Measurements from ENCODE around the gene KCNE2.
"Not testable (repeated sequence)": the region's sequence is repeated elsewhere in the genome, so short reads cannot be mapped to it uniquely, and the experiment has no call there.

KCNE2 gene

DNA sequence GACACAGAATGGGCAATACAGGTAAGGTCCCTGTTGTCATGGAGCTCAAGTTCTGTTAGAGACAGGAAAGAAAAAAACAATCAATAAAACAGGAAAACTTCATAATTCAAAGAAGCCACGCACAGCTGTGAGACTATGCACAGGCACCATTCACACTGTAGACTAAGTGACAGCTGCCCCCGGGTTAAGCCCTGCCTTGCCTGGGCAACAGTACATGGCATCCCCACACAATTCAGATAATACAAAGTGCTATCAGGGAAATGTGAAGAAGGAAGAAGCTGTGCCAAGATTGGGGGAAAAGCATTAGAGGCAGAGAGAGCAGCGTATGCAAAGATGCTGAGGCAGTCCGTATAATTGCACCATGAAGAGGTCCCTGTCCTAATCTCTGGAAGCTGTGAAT, 9.0 kb upstream of the KCNE2 start:
- no peak for DNase-seq

DNA sequence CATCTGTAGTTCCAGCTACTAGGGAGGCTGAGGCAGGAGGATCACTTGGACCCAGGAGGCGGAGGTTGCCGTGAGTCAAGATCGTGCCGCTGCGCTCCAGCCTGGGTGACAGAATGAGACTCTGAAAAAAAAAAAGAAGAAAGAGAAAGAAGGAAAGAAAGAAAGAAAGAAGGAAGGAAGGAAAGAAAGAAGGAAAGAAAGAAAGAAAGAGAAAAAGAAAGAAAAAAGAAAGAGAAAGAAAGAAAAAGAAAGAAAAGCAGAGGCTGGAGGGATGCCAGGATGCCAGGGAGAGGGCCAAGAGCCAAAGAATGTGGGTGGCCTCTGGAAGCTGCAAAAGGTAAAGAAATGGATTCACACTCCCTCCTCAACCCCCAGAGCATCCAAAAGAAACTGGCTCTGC, 8.2 kb upstream of the KCNE2 start:
- DNase-seq, result no peak

DNA sequence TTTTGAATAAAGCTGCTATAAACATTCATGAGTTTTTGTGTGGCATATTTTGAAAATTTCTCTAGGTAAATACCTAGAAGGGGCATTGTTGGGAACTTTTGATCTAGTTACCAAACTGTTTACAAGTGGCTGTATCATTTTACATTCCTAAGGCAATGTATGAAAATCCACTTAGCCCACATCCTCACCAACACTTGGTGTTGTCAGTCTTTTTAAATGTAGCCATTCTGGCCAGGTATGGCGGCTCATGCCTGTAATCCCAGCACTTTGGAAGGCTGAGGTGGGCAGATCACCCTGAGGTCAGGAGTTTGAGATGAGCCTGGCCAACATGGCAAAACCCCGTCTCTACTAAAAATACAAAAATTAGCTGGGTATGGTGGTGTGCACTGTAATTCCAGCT, 5.9 kb upstream of the KCNE2 start:
- DNase-seq, result no peak

DNA sequence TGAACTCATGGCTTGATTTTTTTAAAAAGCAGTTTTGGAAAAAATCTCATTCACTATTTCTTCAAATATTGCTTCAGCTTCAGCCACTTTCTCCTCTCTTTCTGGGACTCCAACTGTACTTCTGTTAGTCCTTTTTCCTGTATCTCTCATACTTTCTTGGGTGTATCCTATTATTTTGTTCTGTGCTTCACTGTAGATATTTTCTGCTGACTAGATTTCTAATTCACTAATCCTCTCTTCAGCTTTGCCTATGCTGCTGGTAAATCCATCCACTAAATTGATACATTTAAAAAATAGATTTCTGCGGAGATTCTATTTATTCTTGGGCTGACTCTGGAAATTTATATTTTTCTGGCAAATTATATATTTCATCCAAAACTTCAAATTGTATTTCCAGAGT, 4.9 kb upstream of the KCNE2 start:
- no peak for DNase-seq

DNA sequence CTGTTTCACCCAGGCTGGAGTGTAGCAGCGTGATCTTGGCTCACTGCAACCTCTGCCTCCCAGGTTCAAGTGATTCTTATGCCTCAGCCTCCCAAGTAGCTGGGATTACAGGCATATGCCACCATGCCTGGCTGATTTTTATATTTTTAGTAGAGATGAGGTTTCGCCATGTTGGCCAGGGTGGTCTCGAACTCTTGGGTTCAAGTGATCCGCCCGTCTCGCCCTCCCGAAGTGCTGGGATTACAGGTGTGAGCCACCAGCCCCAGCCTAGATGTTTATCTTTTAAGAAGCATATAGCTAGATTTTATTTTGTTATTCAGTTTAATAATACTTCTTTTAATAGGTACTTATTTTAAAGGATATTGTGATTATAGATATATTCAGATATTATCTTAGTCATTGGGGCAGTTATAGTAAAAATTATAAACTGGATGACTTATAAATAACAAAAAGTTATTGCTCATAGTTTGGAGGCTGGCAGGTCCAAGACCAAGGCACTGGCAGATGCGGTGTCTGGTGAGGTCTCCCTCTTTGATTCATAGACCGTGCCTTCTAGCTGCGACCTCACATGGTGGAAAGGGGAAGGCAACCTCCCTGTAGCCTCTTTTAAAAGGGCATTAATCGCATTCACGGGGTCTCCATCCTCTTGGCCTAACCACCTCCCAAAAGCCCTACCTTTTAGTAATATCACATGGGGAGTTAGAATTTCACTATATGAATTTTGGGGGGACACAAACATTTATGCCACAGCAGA, 3.1 kb upstream of the KCNE2 start:
- peak; percentile 54 for DNase-seq

DNA sequence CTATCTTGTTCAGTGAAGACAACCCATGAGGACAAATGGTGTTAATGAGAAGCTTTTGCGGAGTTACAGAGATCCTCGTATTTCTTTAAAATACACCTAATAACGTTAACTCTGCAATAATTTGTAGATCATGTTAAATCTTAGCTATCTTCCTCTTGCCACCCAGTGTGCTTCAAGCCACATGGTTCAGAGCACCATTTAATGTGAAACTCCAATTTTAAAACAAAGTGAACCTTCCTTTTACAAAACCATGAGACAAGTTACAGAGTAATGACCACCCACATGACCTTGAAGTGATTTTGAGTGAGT, 1.7 kb upstream of the KCNE2 start:
- DNase-seq, result no peak

DNA sequence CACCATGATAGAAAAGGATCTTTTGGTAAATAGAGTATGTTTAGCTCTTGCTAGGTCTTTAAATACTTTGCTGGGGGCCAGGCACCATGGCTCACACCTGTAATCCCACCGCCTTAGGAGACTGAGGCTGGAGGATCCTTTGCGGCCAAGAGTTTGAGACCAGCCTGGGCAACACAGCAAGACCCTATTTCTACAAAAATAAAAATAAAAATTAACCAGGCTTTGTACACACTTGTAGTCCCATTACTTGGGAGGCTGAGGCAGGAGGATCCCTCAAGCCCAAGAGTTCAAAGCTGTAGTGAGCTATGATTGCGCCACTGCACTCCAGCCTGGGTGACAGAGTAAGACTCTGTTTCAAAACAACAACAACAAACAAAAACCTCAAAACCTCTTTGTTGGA, 1.1 kb upstream of the KCNE2 start:
- no peak for DNase-seq

DNA sequence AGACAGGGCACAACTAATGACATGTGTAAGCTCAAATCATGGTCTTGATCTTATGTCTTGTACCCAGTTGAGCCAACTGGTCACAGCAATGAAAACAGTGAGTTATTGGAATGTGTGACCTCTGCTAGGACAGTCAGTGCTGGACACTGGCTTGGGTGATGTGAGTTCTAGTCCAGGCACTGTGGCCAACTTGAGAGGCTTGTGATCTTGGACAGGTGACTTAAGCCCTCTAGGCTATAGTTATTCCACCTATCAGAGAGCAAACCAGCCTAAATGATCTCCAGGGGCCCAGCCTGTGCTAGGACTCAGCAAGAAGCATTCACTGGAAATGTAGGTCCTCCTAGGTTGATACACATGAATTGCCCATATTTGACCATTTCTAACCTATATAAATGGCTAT, 1.1 kb downstream of the KCNE2 start:
- no peak for DNase-seq

DNA sequence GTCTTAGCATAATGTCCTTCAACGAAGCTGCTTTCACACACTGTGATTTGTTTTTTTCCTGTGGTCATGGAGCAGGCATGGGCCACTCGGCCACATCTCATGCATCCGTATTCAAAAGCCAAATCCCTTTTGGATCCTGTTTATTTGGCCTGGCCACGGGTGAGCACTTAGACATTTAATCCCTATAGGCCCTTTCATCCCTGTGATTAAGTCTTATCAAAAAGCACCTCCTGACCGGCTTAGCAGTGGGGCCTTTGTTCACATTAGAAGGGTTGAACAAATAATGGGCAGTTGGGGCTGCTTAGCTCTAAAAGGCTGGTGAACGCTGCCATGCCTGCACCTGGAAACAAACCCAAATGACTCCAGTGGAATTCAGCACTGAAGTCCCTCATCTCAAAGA, 2.0 kb downstream of the KCNE2 start:
- DNase-seq, result peak; percentile 92

DNA sequence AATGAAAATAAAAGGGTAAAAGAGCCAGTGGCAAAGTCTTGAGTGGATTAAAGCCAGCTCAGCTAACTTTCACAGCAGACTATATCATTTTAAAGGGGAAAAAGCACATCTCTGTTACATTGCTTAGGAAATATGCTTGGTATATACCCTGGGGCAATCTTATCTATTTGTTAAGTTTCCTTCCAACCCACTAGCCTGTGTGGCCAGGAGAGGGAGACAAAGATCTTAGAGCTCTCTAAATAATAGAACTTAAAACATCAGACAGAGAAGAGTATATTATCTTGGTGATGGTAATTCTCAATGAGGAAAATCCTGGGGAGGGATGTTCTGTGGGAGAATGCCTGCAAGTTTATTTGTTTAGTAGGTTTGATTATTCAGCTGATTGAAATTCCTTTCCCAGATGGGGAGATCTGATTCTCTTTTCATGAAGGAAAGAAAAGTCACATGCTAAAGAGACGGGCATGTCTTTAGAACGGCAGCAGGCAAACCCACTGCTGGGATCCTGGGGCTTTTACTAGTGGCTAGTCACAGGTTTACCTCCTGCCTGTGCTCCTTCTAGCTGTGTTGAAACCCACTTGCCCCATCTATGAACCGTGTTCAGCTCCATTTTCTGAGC, 3.6 kb downstream of the KCNE2 start:
- peak; percentile 73 for DNase-seq

DNA sequence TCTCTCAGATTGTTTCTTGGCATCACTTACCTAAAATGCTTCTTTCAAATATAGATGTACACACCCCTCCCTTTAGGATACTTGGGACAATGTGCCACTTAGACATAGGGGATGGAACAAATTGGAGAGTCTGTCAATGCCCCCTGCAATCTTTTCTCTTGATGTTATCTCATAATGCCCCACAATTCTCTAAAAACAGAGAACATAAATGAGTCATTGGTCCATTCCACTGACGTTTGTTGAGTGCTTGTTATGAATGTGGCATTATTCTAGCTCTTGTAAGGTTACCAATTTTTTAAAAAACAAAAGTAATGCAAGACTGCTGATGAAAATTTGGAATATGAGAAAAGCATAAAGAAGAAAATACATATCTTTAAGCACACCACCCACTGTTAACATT, 5.9 kb downstream of the KCNE2 start:
- no peak for DNase-seq

DNA sequence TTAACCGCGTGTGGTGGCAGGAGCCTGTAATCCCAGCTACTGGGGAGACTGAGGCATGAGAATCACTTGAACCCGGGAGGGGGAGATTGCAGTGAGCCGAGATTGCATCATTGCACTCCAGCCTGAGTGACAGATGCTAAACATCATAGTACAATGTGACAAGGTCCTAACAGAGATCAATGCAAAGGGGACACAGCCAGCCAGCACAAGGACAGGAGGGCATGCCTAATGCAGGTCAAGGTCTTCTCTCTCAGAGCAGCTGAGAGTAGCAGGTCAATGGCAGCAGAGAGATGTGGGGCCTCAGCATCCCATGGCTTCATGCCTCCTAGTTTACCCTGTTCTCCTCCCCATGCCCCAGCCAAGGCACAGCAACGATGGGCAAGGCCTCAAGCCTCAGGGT, 8.5 kb downstream of the KCNE2 start:
- no peak for DNase-seq

DNA sequence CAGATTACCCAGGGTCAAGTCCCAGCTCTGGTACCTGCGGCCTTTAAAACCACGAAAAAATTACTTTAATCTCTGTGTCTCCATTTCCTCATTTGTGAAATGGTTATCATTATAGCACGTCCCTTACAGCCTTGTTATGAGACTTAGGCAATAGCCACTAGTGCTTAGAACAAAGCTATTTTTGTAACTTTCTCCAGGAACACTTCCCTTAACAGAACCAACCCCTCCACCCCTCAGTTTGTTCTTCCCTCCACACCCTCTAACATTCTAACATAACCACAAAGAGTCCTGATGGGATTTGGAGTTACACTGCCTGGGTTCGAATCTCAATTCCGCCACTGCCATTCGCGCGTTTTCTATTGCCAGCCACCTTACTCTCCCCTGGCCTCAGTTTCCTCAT, 10.7 kb downstream of the KCNE2 start:
- DNase-seq, result not testable (repeated sequence)

DNA sequence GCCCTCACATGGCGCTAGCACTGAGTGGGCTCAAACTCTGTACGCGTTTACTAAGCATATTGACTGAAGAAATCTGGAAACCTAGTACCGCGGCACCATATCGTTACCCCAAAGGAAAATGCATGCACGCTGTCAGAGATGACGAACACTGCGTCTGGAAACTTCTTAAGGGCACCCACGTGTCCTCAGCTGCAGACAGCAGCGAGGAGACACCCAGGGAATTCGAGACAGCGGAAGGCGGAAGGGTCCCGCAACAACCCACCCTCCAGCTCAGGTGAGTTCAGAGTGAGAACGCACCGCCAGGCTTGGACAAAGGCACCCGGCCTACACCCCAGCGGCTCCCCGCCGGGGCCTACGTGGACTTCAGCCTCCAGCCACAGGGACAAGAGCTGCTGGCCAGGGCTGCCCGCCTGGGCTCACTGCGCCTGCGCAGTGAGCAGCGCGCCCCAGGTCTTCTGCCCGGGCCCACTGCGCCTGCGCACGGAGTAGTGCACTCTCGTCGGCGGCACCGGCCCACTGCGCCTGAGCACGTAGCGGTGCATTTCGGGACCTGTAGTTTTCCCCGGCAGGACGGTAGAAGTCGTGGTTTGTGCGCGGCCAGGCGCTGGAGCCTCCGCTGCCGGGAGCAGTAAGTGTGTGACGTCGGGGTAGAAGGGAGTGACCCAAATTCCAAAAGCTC, 11.3 kb downstream of the KCNE2 start, which contains the start of gene SMIM11:
TSS of gene SMIM11 (plus strand) at position 568 of the 679 bp plus-strand sequence. CDS start 3,998 bp downstream, outside the sequence.
- DNase-seq, result not testable (repeated sequence)

DNA sequence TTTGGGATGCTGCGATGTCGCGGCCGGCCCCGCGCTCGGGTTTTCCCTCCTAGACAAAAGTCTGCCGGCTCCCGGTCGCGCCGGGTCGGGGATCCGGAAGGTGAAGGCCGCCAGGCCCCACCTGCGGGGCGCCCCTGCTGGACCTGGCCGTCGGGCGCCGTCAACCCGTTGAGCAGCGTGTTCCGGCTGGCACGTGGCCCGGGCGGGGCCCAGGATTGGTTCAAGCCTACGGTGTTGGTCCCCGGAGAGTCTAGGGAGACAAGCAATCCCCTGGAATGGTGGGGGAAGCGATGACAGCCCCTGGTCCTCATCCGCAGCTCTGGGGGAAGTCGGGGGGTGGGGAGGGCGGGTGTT, 11.8 kb downstream of the KCNE2 start:
- not testable (repeated sequence) for DNase-seq

DNA sequence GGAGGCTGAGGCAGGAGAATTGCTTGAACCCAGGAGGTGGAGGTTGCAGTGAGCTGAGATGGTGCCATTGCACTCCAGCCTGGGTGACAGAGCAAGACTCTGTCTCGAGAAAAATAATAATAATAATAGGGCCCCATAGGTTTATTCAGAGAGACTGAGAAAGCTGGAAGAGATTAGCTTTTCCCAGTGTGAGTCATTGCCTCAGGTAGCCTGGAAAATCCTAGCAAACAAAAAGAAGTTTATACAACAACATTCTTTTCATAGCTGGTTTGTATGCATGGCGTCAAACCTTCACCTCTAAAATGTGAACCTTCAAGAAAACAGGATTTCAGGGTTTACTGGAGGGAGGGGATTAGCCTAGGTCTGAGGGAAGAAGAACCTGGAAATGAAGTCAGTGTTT, 19.3 kb downstream of the KCNE2 start:
- not testable (repeated sequence) for DNase-seq

DNA sequence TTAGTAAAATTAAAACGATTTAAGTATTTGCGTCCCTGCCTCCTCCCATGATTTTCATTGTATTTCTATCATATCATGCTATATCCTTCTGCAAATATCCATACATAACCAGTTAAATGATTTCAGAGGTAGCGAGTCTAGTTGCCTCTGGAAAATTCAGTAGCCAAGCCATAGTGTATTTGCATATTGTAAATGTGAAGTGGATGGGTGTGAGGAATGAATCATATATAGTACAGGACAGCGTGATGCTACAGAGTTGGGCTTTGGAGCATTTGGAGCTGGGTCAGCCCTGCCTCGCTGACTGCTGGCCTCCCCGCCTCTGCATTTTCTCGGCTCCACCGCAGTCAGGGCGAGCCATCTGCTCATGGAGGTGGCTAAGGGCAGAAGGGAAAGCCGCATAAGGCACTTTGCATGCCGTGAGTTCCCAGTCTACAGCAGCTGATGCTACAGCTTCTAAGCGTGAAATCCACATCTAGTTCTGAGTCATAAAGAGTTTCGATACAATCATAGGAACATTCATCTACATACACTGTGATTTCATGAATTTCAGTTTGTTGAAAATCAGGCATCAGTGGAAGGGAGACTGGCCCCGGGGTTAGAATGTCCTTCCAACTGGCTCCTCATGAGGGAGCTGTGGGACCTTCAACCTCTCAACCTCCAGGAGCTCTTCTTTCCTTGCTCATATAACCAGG, 20.1 kb downstream of the KCNE2 start:
- not testable (repeated sequence) for DNase-seq

DNA sequence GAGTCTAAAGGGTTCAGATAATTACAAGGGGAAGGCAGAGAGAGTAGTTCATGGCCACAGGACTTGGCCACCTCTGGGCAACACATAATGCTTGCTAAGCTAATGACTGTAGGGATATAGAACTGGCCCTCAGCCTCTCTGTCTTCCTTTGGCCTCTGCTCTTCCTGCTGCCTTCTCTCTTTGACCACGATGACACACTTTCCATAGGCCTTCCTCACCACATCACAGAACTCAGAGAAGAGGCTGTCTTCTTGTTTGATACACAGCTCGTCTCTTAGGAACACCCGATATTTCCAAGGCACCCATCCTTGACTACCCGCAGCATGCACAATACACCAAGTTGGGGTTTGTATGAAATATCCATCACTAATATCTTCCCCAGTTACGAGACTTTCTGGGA, 36.7 kb downstream of the KCNE2 start:
- DNase-seq, result not testable (repeated sequence)

DNA sequence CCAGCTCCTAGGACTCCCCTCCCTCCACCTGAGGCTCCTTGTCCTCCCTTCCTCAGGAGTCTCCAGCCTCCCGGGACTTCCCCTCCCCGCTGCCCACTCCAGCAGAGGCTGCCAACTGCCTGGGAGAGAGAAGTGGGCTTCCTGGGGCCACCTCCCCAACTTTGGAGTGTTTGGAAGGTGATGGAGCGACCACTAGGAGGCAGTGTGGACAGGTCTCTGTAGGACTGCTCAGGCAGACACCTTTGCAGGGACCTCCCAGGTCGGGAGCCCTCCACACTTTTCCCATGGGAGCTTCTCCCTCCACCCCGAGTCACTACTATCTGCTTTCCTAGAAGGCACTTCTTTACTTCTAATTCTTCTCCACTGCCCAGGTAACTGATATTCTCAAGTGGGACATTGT, 40.9 kb downstream of the KCNE2 start:
- not testable (repeated sequence) for DNase-seq

DNA sequence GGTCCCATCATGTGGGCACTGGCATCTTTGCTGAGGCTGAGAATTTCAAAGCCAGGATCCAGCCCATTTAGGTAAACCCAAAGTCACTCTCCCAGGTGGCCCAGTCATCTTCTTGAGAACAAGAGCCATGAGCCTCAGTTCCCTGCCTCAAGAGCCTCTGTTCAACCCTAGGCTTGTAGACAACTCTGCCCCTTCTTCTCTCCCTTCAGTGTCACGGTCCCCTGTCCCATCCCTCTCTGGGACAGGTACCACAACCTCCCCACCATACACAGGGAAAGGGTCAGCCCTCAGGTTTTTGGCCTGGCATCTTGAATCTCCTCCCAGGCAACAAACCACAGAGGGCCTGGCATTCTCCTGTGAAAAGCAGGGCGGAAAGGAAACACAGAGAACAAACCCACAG, 41.9 kb downstream of the KCNE2 start:
- DNase-seq, result not testable (repeated sequence)

DNA sequence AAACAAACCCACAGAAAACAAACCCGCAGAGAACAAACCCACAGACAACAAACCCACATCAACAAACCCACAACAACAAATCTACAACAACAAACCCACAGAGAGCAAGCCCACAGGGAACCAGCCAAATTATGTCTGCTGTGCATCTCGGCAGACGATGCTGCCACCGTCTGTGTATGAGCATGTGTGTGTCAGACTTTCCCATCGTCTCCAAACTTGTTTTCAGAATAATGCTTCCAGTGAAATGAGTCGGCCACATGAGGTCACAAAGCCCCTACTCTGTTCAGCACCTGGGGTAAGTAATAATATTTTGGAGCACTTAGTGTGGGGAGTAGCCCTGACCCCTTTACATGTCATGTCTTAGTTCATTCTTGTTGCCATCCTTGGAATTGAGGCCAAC, 42.3 kb downstream of the KCNE2 start:
- DNase-seq, result not testable (repeated sequence)

DNA sequence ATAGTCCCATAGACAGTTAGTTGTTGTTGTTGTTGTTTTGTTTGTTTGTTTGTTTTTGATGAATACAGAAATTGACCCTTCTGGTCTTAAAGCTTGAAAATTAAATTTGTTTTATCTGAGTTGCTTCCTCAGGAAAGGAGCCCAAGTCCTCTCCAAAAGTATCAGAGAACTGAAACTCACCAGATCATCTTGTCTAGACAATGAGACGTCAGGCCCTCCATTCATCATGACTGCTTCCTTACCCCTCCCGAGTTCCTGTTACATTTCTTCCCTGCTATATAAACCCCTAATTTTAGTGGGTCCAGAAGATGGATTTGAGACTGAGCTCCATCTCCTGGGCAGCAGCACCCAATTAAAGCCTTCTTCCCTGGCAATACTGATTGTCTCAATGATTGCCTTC, 42.9 kb downstream of the KCNE2 start:
- not testable (repeated sequence) for DNase-seq

DNA sequence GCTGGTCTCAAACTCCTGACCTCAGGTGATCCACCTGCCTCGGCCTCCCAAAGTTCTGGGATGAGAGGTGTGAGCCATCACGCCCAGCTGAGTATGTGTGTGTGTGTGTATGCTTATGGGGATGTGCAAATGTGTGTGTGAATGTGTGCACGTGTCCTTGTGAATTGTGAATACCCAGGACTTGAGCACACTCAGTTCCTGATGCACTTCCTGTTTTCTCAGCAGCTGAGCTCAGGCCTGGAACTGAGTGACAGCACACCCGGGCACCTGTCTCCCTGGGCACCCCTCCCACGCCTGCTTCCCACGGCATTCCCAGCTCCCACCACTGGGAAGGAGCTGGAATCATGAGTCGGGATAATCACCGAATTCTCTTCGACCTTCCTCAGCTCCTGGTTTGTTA, 43.5 kb downstream of the KCNE2 start:
- DNase-seq, result not testable (repeated sequence)
